ENCODE measurements around the gene ITPR2.

- TF ChIP-seq, protein P1, sequence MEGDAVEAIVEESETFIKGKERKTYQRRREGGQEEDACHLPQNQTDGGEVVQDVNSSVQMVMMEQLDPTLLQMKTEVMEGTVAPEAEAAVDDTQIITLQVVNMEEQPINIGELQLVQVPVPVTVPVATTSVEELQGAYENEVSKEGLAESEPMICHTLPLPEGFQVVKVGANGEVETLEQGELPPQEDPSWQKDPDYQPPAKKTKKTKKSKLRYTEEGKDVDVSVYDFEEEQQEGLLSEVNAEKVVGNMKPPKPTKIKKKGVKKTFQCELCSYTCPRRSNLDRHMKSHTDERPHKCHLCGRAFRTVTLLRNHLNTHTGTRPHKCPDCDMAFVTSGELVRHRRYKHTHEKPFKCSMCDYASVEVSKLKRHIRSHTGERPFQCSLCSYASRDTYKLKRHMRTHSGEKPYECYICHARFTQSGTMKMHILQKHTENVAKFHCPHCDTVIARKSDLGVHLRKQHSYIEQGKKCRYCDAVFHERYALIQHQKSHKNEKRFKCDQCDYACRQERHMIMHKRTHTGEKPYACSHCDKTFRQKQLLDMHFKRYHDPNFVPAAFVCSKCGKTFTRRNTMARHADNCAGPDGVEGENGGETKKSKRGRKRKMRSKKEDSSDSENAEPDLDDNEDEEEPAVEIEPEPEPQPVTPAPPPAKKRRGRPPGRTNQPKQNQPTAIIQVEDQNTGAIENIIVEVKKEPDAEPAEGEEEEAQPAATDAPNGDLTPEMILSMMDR (IDR thresholded peaks at IDR 0.05; ENCODE audit: insufficient read depth, low read length), result no peak
- TF ChIP-seq POLR2AphosphoS5 (IDR thresholded peaks at IDR 0.05; ENCODE audit: low read depth) (no peak), GABPA (IDR thresholded peaks at IDR 0.05; ENCODE audit: low read depth) (no peak)
These were observed 457.9 kb downstream of the ITPR2 start for GRCh38 chr12:26374934-26375680.

Data from HL-60 (cell line).